Fibroblast of skin of abdomen (primary cell): Measurements from ENCODE around the gene TMEM107.

Source experiments
- DNase-seq: peaks from one replicate; pipeline ENCODE4 v3.0.0-alpha.2; 2013

Gene TMEM107

GRCh38 chr17:8162233-8162996 is 13.8 kb downstream of the TMEM107 start, which contains the start of gene VAMP2:
Gene VAMP2, minus strand, starts transcription at chr17:8162948. Its CDS starts 69 bp downstream, at chr17:8162879.
- DNase-seq: peak; percentile 71

DNA sequence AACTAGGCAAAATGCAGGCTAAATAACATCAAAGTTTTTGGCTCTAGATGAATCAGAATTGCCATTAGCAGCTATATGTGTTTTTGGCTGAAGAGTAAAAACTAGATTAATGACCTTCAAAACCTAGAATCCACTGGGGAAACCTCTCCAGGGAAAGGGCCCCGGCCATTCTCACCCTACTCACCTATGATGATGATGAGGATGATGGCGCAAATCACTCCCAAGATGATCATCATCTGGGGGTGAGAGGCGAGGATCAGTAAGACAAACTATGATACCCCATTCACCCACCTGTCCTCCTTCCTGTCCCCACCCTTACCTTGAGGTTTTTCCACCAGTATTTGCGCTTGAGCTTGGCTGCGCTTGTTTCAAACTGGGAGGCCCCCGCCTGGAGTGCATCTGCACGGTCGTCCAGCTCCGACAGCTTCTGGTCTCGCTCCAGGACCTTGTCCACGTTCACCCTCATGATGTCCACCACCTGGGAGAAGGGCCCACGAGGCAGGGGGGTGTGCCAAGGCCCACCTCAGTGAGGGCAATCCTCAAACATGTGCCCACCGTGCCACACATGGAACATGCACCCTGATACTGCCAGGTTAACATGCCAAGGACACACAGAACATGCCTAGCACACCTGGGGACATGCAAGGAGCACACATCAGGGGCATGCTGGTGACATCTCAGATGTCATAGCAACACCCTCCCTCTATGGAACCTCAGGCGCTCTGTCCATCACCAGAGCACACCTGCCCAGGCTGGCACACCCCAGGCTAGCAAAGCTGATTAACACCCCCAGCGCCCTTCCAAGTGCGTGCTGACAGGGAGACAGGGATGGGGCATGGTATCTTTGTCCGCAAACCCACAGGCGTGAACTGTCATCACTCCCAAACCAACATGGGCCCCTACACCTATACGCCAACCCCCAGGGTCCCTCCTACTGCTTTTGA is 14.6 kb downstream of the TMEM107 start:
- DNase-seq: no peak

DNA sequence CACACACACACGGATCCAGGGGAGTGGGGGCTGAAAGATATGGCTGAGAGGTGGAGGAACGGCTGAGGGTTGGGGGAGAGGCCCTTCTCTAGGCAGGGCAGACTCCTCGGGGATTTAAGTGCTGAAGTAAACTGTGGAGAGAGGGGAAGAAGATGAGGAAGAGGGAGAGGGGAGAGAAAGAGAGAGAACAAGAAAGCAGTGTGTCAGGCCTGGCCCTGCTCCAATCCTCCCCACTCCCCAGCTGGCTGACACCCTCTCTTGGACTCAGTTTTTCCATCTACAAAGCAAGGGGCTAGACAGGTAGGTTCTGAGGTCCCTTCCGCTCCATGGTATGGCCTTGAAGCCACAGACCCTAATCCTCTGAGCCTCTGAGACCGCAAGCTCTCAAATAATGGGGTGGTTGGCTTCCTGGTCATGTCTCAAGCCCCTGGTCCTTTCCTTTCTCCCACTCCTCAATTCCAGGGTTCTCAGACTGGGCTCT is 15.4 kb downstream of the TMEM107 start:
- DNase-seq: no peak

GRCh38 chr17:8160224-8160577 is 16.0 kb downstream of the TMEM107 start:
- no peak for DNase-seq

DNA sequence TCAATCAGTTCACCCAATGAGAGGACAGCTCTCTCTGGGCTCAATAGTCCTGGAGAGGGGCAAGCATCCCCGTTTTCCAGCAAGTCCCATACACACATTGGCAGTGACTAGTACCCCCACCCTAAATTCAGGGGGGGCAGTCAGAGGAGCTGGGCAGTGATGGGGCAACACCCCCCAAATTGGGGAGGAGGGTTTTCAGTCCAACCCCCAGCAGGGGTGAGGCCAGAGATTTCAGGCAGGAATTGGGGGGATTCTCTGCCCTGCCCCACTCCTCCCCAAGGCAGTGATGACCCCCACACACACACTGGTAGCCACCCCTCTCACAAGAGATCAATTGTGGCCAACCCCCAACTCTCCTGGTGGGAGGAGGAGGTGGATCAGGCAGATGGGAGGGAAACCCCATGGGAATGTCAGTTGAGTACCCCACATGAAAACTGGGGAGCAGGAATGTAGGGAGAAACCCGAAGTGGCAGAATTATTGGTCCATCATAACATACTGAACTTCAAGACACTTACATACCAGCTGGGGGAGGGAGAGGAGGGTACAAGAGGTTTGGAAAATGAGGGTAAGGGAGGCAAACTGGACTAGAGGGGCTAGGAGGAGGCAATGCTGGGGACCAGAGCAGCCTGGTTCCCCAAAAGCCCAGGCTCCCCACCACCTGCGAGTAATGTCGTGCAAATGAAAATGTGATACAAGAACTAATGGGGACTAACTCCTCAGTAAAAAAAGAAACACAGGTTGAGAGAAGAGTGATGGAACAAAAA is 16.5 kb downstream of the TMEM107 start:
- DNase-seq: no peak

GRCh38 chr17:8159032-8159400 is 17.2 kb downstream of the TMEM107 start:
- no peak for DNase-seq

- DNase-seq: peak; percentile 77
Observed at GRCh38 chr17:8158267-8159031, 17.7 kb downstream of the TMEM107 start.

DNA sequence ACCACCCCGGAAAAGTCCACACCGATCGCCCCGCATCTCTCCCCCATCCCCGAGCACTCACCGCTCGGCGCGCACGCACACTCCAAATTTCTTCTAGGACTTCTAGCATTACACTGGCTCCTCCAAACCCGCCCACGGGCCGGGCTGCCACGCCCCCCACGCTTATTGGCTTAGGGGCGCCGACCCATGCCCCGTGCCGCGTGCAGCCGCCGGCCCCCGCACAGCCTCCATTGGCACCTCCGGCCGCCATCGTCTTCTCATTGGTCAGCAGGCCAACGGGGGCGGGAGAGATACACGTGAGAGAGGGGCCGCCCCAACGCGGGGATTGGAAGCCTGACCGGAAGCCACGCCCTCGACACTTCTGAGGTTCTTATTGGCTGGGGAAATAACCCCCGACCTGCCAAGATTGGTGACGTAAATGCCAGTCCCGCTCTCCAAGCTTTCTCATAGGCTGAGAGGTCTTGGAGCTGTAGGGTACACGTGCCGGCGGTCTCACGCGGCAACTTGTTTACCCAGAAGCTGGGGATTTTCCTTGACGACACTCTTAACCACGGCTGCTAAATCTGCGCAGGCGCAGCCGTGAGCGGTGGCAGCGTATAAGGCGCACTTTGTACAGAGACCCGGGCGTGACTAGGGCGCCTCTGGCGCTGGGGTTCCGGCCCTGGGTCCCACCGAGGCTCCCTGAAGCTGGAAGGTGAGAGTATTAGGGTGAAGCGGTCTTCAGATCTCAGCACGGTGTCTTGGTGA is 19.8 kb downstream of the TMEM107 start:
- DNase-seq: peak; percentile 100

GRCh38 chr17:8155996-8156245 is 20.3 kb downstream of the TMEM107 start:
- DNase-seq: no peak

- no peak for DNase-seq
Observed at GRCh38 chr17:8155231-8155995, 20.8 kb downstream of the TMEM107 start.

DNA sequence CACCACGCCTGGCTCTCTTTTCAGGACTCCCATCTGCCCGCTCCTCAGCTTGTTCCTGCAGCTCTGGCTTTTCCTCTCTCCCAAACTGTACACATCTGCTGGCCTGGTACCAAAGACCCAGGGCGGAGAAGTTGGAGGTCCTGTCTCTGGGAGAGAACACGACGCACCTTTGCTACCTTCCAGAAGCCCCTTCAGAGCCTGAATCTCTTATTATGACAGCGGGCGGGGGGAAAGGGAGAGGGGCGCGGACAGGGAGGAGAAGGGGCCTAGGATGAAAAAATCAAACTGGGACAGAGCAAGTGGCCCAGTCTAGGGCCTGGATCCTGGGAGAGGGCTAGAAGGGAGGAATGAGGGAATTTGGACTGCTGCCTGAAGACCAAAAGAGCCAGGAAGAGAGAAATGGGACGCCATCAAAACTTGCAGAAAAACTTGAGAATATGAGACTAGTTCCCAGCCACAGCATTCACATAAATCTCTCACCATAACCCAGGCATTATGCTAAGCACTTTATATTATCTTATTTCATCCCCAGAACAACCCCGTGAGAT is 21.5 kb downstream of the TMEM107 start:
- no peak for DNase-seq

GRCh38 chr17:8153957-8154607 is 22.1 kb downstream of the TMEM107 start:
- peak; percentile 98 for DNase-seq

GRCh38 chr17:8153525-8153956 is 22.6 kb downstream of the TMEM107 start:
- DNase-seq: peak; percentile 97

GRCh38 chr17:8153031-8153451 is 23.1 kb downstream of the TMEM107 start:
- DNase-seq: no peak

DNA sequence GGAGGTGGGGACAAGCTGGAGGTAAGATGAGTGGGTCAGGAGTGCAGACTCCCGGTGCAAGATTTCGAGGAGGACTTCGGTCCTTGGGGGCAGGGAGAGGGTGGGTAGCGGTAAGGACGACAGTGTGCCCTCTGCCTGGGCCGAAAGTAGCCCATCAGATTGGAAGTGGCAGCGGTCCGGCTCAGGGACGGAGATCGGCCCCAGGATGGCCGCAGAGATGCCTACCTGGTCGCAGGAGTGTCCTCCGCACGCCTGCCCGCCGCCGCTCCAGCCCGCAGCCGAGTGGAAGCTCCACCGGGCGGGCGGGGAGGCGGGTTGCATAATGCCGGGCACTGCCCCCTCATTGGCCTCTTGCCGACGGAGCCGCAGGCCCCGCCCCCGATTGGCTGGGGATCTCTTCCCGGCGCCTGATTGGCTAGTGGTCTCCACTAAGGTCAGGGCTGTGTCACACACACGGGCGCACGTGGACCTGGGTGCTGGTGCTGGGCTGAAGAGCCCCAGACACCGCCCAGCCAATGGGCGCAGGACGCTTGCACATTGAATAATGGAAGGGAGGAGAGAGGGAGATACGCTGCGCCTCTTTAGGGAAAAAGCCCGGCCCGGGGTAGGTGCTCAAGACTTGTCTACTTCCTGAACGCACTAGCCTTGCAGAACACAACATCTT is 23.9 kb downstream of the TMEM107 start, which contains the start of gene PER1:
PER1 (minus strand) TSS at position 293 of the 664 bp plus-strand sequence. CDS start 1,698 bp downstream, outside the sequence.
- peak; percentile 91 for DNase-seq

DNA sequence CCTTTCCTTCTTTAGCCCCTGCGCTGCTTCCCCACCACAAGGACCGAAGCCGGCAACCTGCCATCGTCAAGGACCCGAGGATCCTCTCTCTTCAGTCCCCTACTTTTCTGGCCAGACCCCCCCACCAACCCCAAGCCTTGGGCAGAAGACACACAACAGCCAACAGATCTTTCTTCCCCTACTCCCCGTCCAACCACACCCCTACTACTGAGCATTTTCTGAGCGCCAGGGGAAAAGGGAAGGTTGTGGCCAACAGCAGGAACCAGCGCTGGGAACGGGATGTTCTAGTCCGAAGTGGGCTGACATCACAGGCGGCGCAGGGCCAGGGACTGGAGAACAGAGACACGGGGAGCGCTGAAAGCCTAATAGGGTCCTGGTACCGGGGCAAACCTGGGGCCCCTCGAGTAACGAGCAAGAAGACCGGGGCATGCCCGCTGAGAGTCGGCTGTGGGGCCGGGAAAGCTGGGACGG is 24.5 kb downstream of the TMEM107 start:
- peak; percentile 52 for DNase-seq

DNA sequence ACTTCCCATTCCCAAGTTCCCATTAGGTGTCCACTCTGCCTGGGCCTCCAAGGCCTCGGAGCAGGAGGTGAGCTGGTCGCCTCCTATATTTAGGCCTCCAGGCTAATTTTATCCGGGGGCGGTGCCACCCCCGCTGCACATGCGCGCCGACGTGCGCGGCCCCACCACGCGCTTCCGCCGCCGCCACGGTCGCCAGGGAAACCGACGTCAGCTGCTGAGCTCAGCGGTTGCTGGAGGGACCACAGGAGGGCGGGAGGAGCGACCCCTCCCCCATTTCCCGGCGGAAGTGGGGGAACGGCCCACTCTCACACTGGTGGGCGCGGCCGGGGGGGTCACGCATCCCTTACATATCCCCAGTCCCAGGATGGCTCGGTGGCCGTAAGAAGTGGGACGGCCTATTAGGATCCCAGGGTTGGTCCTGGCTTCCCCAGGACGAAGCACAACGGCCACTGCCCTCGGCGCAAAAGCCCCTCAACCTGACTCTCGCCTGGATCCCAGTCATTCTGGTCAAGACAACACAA is 25.0 kb downstream of the TMEM107 start:
- peak; percentile 84 for DNase-seq
